Activated CD8-positive, alpha-beta memory T cell treated with anti-CD3 and anti-CD28 coated beads for 24 hours (primary cell): ENCODE measurements around the gene GXYLT2.
A peak's percentile ranks its signal among the peaks of the same experiment; 100 is the strongest.
"Not testable (repeated sequence)": the region's sequence is repeated elsewhere in the genome, so short reads cannot be mapped to it uniquely, and the experiment has no call there.

ENCODE experiments used
- DNase-seq: peaks from one replicate; pipeline ENCODE4 v3.0.0-alpha.2; 2020

The GXYLT2 gene

DNA sequence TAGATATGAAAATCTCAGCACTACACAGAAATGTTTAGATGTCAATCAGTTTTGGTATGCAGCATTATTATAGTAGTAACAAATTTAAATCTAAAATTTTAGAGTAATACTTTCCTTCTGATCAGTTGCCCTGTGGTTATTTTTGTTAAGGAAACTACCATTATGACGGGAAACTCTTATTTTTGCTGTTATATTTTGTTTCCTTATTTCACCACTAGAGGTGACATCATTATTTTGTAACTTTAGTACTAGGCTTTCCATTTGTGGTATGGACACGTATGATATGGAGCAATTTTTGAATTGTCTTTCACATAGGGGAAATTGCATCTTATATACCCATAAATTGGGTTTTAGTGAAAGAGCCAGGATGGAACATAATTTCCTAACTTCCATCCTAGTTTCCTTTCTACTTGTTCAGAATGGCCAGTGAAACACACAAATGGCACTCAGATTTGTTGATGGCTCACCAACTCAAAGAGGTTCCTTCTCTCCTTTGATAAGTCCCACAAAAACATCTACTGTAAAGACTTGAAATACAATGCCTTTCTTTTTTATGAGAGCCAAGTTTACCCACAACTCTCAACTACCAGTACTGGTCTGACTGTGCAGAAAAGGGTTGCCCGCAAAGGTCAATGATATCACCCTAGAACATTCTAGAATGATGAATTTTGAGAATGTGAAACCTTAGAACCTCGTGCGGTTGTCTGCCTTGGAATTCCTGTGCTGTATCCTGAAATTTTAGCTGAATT, 89.4 kb downstream of the GXYLT2 start:
- no peak for DNase-seq

GRCh38 chr3:72982609-72983366, 94.9 kb downstream of the GXYLT2 start:
- no peak for DNase-seq

- no peak for DNase-seq
Observed at GRCh38 chr3:72985576-72985975, 97.7 kb downstream of the GXYLT2 start.

DNA sequence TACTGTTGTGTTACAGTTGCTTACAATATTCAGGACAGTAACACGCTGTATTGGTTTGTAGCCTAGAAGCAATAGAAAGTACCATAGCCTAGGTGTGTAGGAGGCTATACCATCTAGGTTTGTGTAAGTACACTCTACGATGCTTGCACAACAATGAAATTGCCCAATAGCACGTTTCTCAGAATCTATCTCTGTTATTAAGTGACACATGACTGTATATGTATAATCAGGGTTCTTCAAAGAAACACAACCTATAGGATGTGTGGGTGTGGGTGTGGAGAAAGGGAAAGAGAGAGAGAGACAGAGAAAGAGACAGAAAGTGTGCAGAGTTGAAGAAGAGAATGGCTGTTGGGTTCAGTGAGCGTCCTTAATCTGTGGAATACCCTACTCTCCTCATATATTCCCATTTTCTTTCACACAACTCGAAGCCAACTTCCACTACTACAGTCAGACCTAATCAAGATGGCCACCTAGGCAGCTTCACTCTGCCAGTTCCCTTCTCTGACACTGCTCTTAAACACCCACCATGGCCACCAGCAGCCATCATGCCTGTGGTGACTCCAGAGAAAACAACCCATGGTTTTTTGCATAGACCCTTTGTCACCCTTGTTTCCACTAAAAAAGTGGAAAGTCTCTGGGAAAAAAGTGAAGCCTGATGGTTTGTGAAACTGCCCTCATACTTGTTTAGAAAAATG, 103.0 kb downstream of the GXYLT2 start:
- DNase-seq = no peak

DNA sequence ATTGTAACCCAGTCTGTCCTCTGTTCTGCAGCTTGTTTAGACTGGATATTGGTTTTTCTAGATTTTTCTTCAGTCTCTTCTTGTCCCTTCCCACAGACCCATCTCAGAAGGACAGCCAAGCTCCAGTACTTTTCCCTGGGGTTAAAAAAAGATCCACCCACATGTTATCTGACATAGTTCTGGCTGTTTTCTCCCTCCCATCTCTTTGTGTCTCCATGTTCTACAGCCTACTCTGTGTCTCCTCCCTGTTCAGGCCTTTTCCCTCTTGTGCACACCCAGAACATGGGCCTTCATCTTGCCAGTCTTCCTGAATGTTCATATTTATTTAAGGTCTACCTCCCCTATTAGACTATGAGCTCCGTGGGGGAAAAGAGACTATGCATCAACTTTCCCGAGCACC, 103.7 kb downstream of the GXYLT2 start:
- DNase-seq = no peak

DNA sequence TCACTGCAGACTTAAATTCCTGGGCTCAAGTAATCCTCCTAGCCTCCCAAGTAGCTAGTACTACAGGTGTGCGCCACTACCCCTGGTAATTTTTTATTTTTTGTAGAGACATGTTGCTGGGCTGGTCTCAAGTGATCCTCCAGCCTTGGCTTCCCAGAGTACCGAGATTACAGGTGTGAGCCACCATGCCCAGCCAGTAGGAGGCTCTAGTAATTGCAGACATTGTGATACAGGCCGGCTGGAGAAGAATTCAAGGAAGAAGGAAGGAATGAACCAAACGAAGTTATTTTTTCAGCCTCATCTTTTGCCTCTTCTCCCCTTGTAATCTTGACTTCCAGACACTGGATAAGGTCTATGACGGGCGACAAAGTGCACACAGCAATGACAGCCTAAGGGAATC, 105.5 kb downstream of the GXYLT2 start:
- no peak for DNase-seq

GRCh38 chr3:72995337-72995736, 107.5 kb downstream of the GXYLT2 start:
- DNase-seq = no peak

DNA sequence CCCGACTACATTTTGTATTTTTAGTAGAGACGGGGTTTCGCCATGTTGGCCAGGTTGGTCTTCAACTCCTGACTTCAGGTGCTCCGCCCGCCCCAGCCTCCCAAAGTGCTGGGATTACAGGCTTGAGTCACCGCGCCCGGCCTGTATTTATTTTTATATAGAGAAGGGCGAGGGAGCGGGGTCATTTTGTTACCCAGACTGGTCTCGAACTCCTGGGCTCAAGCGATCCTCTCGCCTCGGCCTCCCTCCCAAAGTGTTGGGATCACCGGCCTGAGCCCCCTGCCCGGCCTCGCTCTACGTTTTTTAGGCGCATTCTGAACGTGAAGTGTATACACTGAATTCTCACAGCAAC, 108.3 kb downstream of the GXYLT2 start:
- DNase-seq = peak; percentile 62

- peak; percentile 95 for DNase-seq
Observed at GRCh38 chr3:72996473-72997333, 108.9 kb downstream of the GXYLT2 start, which contains the start of gene PPP4R2. PPP4R2 (plus strand) TSS chr3:72996811; CDS start chr3:72997038, 227 bp downstream.

DNA sequence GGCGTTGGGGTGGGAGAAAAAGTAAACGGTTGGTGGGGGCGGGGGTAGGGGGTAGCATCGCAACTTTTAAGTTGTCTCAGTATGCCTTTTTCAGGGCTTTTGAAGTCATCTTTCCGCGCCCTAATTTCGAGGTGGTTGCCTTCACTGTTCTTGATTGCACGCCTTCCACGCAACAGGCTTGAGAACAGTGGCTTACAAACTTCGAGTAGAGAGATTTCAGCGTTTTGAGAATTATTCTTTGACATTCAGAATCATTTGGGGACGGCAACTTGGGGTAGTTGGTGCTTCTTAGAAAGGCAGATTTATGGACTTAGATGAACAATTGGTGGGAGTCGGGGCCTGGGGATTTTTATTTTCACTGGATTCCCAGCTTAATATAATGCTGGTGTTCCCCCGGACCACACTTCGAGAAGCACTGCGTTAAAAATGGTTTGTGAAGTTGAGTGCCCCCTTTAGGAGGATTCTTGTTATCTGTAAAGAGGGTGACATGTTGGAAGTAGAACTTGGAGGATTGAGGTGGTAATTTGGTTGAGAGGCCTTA, 109.6 kb downstream of the GXYLT2 start:
- DNase-seq = no peak

- no peak for DNase-seq
Observed at GRCh38 chr3:72998466-72998865, 110.6 kb downstream of the GXYLT2 start.

GRCh38 chr3:72999951-73000350, 112.1 kb downstream of the GXYLT2 start:
- DNase-seq = no peak

- not testable (repeated sequence) for DNase-seq
Observed at GRCh38 chr3:73003050-73003449, 115.2 kb downstream of the GXYLT2 start.

DNA sequence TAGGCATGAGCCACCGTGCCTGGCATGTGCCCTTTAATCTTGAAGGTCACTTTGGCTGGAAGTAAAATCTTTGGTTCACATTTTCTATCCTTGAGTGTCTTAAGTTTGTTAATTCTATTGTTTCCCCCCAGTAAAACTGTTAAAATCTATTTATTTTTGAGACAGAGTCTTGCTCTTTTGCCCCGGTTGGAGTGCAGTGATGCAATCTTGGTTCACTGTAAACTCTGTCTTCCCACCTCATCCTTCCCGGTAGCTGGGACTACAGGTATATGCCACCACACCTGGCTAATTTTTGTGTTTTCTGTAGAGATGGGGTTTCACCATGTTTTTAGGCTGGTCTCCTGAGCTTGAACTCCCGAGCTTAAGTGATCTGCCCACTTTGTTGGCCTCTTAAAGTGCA, 116.5 kb downstream of the GXYLT2 start:
- DNase-seq = no peak

DNA sequence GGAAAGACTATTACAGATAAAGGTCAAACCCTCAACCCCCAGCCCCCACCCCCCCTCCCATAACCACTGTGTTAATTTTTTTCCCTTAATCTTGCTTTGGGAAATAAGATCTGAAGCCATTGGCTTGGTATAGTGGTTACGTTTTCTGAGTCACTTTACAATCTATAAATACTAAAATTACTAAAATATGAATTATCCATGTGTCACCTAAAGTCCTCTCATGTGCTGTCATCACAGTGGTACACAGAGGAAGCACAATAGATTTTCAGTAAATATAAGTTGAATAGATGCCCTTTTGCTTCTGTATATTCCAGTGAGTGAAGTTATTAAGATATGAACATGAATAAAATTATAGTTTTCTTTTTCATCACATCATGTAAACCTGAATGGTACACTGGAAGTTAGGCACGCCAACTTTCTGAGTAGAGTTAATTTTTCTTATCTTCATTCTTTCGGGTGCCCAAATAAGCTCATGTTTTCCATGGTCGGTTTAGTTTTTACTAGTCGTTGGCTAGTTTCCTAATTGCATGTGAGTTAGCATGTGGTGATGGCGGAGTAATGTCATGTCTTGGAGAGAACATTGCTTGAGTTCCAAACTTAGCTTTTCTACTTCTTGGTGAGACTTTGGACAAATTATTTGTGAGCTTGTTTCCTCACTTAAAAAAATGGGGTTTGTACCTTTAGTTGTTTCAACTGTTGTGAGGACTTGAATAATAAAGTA, 120.3 kb downstream of the GXYLT2 start:
- no peak for DNase-seq

- no peak for DNase-seq
Observed at GRCh38 chr3:73009008-73009407, 121.2 kb downstream of the GXYLT2 start.

- DNase-seq = no peak
Observed at GRCh38 chr3:73009750-73010149, 121.9 kb downstream of the GXYLT2 start.

DNA sequence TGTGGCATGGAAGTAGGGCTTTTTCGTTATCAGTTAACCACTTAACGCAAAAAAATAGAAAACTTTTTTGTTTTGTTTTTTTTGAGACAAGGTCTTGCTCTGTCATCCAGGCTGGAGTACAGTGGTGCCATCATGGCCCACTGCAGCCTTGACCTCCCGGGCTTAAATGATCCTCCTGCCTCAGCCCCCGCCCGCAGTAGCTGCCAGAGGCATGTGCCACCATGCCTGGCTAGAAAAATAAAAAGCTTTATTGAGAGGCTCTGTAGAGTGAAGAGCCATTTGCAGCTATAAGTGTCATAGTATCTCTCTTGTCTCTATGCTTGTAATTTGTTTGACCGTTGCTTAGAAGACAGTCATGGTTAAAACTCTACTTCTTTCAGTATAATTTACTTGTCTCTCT, 122.3 kb downstream of the GXYLT2 start:
- DNase-seq = no peak

DNA sequence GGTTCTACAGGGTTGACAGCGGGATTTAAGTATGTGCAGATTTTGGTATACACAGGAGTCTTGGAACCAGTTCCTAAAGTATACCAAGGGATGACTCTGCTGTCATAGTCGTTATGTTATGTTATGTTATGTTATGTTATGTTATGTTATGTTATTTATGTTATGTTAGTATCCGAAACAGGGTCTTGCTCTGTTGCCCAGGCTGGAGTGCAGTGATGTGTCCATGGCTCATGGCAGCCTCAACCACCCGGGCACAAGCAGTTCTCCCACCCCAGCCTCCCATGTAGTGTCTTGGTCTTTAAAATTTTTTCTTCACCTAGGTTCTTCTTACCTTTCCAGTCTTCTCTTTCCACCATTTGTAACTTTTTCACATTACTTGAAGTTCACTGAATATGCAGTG, 130.5 kb downstream of the GXYLT2 start:
- DNase-seq = no peak

DNA sequence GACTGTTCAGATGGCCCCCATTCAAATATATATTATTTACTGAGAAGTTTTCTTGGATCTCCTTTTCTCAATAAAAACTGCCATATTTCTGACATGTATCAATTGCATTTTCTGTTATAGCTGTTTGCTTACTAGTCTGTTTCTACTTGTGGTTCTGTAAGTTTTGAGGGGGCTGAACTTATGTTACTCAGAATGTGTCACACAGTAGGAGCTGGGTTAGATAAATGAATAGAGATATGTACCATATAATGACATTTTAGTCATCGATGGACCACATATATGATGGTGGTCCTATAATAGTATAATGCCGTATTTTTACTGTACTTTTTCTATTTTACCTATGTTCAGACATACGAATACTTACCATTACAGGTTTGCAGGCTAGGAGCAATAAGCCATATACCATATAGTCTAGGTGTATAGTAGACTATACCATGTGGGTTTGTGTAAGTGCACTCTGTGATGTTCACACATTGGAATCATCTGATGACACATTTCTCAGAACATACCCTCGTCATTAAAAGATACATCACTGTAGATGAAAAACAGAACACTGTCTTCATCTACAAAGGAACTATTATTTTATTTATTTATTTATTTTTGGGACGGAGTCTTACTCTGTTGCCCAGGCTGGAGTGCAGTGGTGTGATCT, 131.1 kb downstream of the GXYLT2 start:
- no peak for DNase-seq

GRCh38 chr3:73021301-73021835, 133.5 kb downstream of the GXYLT2 start:
- DNase-seq = no peak
